Spleen (tissue), 13 donors: Measurements from ENCODE around the gene PGM5. TPM values are rescaled to one million over a fixed set of nuclear protein-coding genes. Genes with fewer than 3 reads are reported as not detected.
A peak's percentile ranks its signal among the peaks of the same experiment; 100 is the strongest.
"Not testable (repeated sequence)": the region's sequence is repeated elsewhere in the genome, so short reads cannot be mapped to it uniquely, and the experiment has no call there.

ENCODE experiments used
- DNase-seq: peaks from one replicate; pipeline ENCODE4 v3.0.0-alpha.2; 2020
- H3K27ac ChIP-seq, 8 donors: fragments of 200-600 bp; sonication (generic) in 7 of 8; 1 replicate in 4 of 8; 2 replicates in 4 of 8; pipeline versions ENCODE4 v1.5.0 to v1.8.0; 2016 to 2021; ENCODE audit warnings: inconsistent platforms in 4 of 8, mild to moderate bottlenecking in 4 of 8, moderate library complexity in 1 of 8
- H3K27me3 ChIP-seq, 7 donors: fragments of 200-600 bp; sonication (generic) in 6 of 7; replicated peaks in 1 of 7; 1 replicate in 4 of 7; 2 replicates in 3 of 7; pipeline versions ENCODE4 v1.5.0 to v1.8.0; 2016 to 2021; ENCODE audit warnings: inconsistent platforms in 3 of 7, mild to moderate bottlenecking in 1 of 7
- H3K36me3 ChIP-seq, 6 donors: fragments of 200-600 bp; sonication (generic) in 5 of 6; 1 replicate in 4 of 6; 2 replicates in 2 of 6; pipeline versions ENCODE4 v1.5.0 to v1.8.0; 2016 to 2021; ENCODE audit warnings: inconsistent platforms in 2 of 6
- H3K4me1 ChIP-seq, 6 donors: fragments of 200-600 bp; sonication (generic) in 5 of 6; 1 replicate in 3 of 6; 2 replicates in 3 of 6; pipeline versions ENCODE4 v1.5.0 to v1.8.0; 2016 to 2021; ENCODE audit warnings: inconsistent platforms in 3 of 6
- H3K4me3 ChIP-seq, 8 donors: fragments of 200-600 bp; sonication (generic) in 7 of 8; 1 replicate in 4 of 8; 2 replicates in 4 of 8; pipeline versions ENCODE4 v1.5.0 to v1.8.0; 2016 to 2021; ENCODE audit warnings: inconsistent platforms in 4 of 8, mild to moderate bottlenecking in 4 of 8, moderate library complexity in 2 of 8
- H3K9me3 ChIP-seq, 8 donors: fragments of 200-600 bp; sonication (generic) in 7 of 8; 1 replicate in 4 of 8; 2 replicates in 4 of 8; pipeline versions ENCODE4 v1.5.0 to v1.8.0; 2016 to 2021; ENCODE audit warnings: inconsistent platforms in 4 of 8
- POLR2AphosphoS5 ChIP-seq, 3 donors: sonication (generic); formaldehyde crosslinking; IDR thresholded peaks; one replicate each; pipeline ENCODE4 v1.5.1; 2017; ENCODE audit warnings: antibody characterized with exemption in 3 of 3
- WGBS, 5 donors: extraction: QIAGEN DNeasy Blood & Tissue Kit in 3 of 5; methylation state at CpG; one replicate each; pipeline versions ENCODE4 v1.1.5 to v1.1.7; 2013 to 2018; 5-methylcytosine and 5-hydroxymethylcytosine counted together
- intact Hi-C: fragments of 100-400 bp; cut with DNase I; formaldehyde crosslinking; loops from one replicate; pipeline ENCODE4 v1.15.0; 2023; ENCODE audit warnings: low total_unique reads
- long read RNA-seq, 2 donors: transcript quantifications; one replicate each; lab custom pipeline, GENCODE V29; 2026
- polyA plus RNA-seq, 3 donors: library from polyadenylated mRNA; stranded (reverse); fragments of 200-250 nt; gene quantifications; one replicate each; pipeline ENCODE4 v1.2.1, GENCODE V29; 2013
- total RNA-seq, 7 donors: library from RNA; depleted of rRNA in 3 of 7; stranded (reverse); fragments of >200 nt in 3 of 7; fragmentation: NEBNext Ultra II Directional in 4 of 7; extraction: Animal tissue kit (Norgen Biotek cat#: 25700) in 4 of 7; gene quantifications; one replicate each; pipeline versions ENCODE4 v1.1.0 to v1.2.1, GENCODE V29; 2016 to 2021
- donor health status: healthy with polysubstance abuse.
- donor health status: DM: no; HTN: no; CAD: no; lungs with moderate emphysema.
- donor health status: DM: no; HTN: no; CAD: no.
- donor health status: Bipolar disorder and iron deficiency.
- donor health status: healthy.
- donor health status: DM: no; HTN: no; CAD: no.
- donor health status: DM: yes; HTN: yes; CAD: no.

The PGM5 gene
- total RNA-seq = 10 to 100 TPM; 11.3 to 26.1 (median 18.3) TPM
- 1 to 10 TPM; 3.2 to 8.9 (median 3.8) TPM for polyA plus RNA-seq
- long read RNA-seq, donor 1, transcript PGM5-202 (11 exons, 3,338 nt) = major isoform, 14 of 27 reads
- long read RNA-seq, donor 1, partial matches to known transcripts = 6 of 27 reads
- long read RNA-seq, donor 1, other reads (novel, unspliced or antisense) = 7 of 27 reads
- long read RNA-seq, donor 2, transcript PGM5-202 (11 exons, 3,338 nt) = major isoform, 10 of 28 reads
- long read RNA-seq, donor 2, partial matches to known transcripts = 18 of 28 reads
- long read RNA-seq, donor 2, other reads (novel, unspliced or antisense) = 0 of 28 reads

GRCh38 chr9:68356380-68357118, at the start of gene PGM5:
Gene PGM5, plus strand, starts transcription at chr9:68356611. Its CDS starts 517 bp downstream, at chr9:68357128.
- intact Hi-C loops, H3K36me3 ChIP-seq, H3K9me3 ChIP-seq: not testable (repeated sequence)
- peak in 2 of 3 donors; percentile 40 to 47 for TF ChIP-seq POLR2AphosphoS5 (IDR thresholded peaks at IDR 0.05)
- peaks cover 0 to 10% (median 0%) of the 10 kb centered on the region in 6 donors for H3K4me1 ChIP-seq
- peak; percentile 83 for DNase-seq
- H3K4me3 ChIP-seq = peak within 1 kb of the TSS; percentile 16 to 77 (median 50)
- peaks cover 0 to 19% (median 4%) of the 10 kb centered on the region in 7 donors for H3K27me3 ChIP-seq
- 0 to 2% (median 1%) methylated on average over 43 to 57 of the region's 58 CpGs for WGBS, 5 donors
- peak within 1 kb of the TSS in 6 of 8 donors; percentile 50 to 77 (median 66) for H3K27ac ChIP-seq

GRCh38 chr9:68307127-68307526, 49.3 kb upstream of the PGM5 start:
- H3K9me3 ChIP-seq, DNase-seq: not testable (repeated sequence)

GRCh38 chr9:68307654-68308053, 48.8 kb upstream of the PGM5 start:
- H3K27me3 ChIP-seq = peaks cover 0 to 19% (median 3%) of the 10 kb centered on the region in 7 donors
- H3K4me3 ChIP-seq, H3K36me3 ChIP-seq, H3K9me3 ChIP-seq, H3K27ac ChIP-seq, H3K4me1 ChIP-seq, intact Hi-C loops: not testable (repeated sequence)
- WGBS, 5 donors = 23 to 31% (median 25%) methylated on average over 15 to 19 of the region's 21 CpGs
- DNase-seq = peak; percentile 66

More at GRCh38 chr9:68307127-68307526, 49.3 kb upstream of the PGM5 start:
- H3K36me3 ChIP-seq, H3K4me1 ChIP-seq, intact Hi-C loops, H3K27ac ChIP-seq, H3K4me3 ChIP-seq: not testable (repeated sequence)
- WGBS, 5 donors = 22 to 37% (median 30%) methylated on average over 12 to 18 of the region's 35 CpGs
- peaks cover 0 to 19% (median 3%) of the 10 kb centered on the region in 7 donors for H3K27me3 ChIP-seq

- intact Hi-C loops = not testable (repeated sequence)
Observed at GRCh38 chr9:68311208-68311607, 45.2 kb upstream of the PGM5 start.

GRCh38 chr9:68318209-68318608, 38.2 kb upstream of the PGM5 start:
- WGBS, 5 donors = 70 to 76% (median 72%) methylated on average over 9 to 10 of the region's 10 CpGs

More at GRCh38 chr9:68311208-68311607, 45.2 kb upstream of the PGM5 start:
- not testable (repeated sequence) for DNase-seq, H3K9me3 ChIP-seq, H3K27ac ChIP-seq, H3K4me3 ChIP-seq, H3K4me1 ChIP-seq, H3K36me3 ChIP-seq
- no CpG with 5 or more reads among the region's 5 CpGs for WGBS, 5 donors
- peaks cover 0 to 14% (median 3%) of the 10 kb centered on the region in 7 donors for H3K27me3 ChIP-seq

GRCh38 chr9:68323749-68324148, 32.7 kb upstream of the PGM5 start:
- intact Hi-C loops, H3K27ac ChIP-seq, DNase-seq, H3K4me1 ChIP-seq, H3K4me3 ChIP-seq, H3K36me3 ChIP-seq, H3K9me3 ChIP-seq: not testable (repeated sequence)
- peaks cover 0 to 12% (median 0%) of the 10 kb centered on the region in 7 donors for H3K27me3 ChIP-seq
- 38 to 93% (median 55%) methylated on average over 3 to 15 of the region's 24 CpGs; no CpG with 5 or more reads in 1 of the 5 donors for WGBS, 5 donors

More at GRCh38 chr9:68318209-68318608, 38.2 kb upstream of the PGM5 start:
- H3K27me3 ChIP-seq, intact Hi-C loops, H3K36me3 ChIP-seq, H3K27ac ChIP-seq, H3K9me3 ChIP-seq, H3K4me1 ChIP-seq, DNase-seq, H3K4me3 ChIP-seq: not testable (repeated sequence)

GRCh38 chr9:68324518-68324917, 31.9 kb upstream of the PGM5 start:
- 5 to 23% (median 10%) methylated on average over 3 to 6 of the region's 20 CpGs; no CpG with 5 or more reads in 2 of the 5 donors for WGBS, 5 donors
- H3K4me3 ChIP-seq, H3K27ac ChIP-seq, H3K36me3 ChIP-seq, H3K4me1 ChIP-seq, intact Hi-C loops, DNase-seq, H3K9me3 ChIP-seq: not testable (repeated sequence)
- peaks cover 0 to 12% (median 0%) of the 10 kb centered on the region in 7 donors for H3K27me3 ChIP-seq

- DNase-seq, H3K36me3 ChIP-seq, H3K4me1 ChIP-seq, H3K9me3 ChIP-seq, H3K4me3 ChIP-seq, intact Hi-C loops, H3K27ac ChIP-seq, H3K27me3 ChIP-seq: not testable (repeated sequence)
- WGBS, 5 donors = 73 to 93% (median 85%) methylated on average over 2 of the region's 4 CpGs
Observed at GRCh38 chr9:68329106-68329505, 27.3 kb upstream of the PGM5 start.

- DNase-seq, H3K4me3 ChIP-seq, H3K27me3 ChIP-seq, H3K36me3 ChIP-seq, intact Hi-C loops, H3K4me1 ChIP-seq, H3K27ac ChIP-seq, H3K9me3 ChIP-seq: not testable (repeated sequence)
- 81 to 97% (median 90%) methylated on average over 6 to 10 of the region's 11 CpGs for WGBS, 5 donors
Observed at GRCh38 chr9:68330531-68331173, 25.8 kb upstream of the PGM5 start.

GRCh38 chr9:68332122-68332521, 24.3 kb upstream of the PGM5 start:
- H3K27ac ChIP-seq, H3K4me3 ChIP-seq, DNase-seq, H3K27me3 ChIP-seq, intact Hi-C loops, H3K4me1 ChIP-seq, H3K36me3 ChIP-seq, H3K9me3 ChIP-seq: not testable (repeated sequence)
- WGBS, 5 donors = 38 to 60% (median 47%) methylated on average over 1 of the region's 1 CpG; no CpG with 5 or more reads in 1 of the 5 donors
